DOHH2 (cell line): ENCODE data around the gene GALNT17.

ENCODE experiments used
- H3F3A ChIP-seq: fragments of 200-600 bp; sonication (generic), shearing (Covaris generic); 2 replicates; pipeline ENCODE4 v1.6.0; 2016; ENCODE audit warnings: antibody characterized with exemption, mild to moderate bottlenecking; ENCODE audit not compliant: control insufficient read depth, insufficient read depth
- H3K27ac ChIP-seq: fragments of 200-600 bp; sonication (generic); 2 replicates; pipeline ENCODE4 v1.5.1; 2014; ENCODE audit warnings: low read depth, mild to moderate bottlenecking, low read length, moderate library complexity
- H3K27me3 ChIP-seq: fragments of 200-600 bp; sonication (generic); 2 replicates; pipeline ENCODE4 v1.6.1; 2014; ENCODE audit warnings: mild to moderate bottlenecking, low read length, mixed read lengths; ENCODE audit not compliant: control insufficient read depth
- H3K36me3 ChIP-seq: fragments of 200-600 bp; sonication (generic); 2 replicates; pipeline ENCODE4 v1.6.1; 2014; ENCODE audit warnings: mild to moderate bottlenecking, low read length, moderate library complexity, mixed read lengths; ENCODE audit not compliant: control insufficient read depth
- H3K4me1 ChIP-seq: fragments of 200-600 bp; sonication (generic); 2 replicates; pipeline ENCODE4 v1.6.1; 2014; ENCODE audit warnings: mild to moderate bottlenecking, low read length, mixed read lengths; ENCODE audit not compliant: control insufficient read depth
- H3K4me2 ChIP-seq: fragments of 200-600 bp; sonication (generic); 2 replicates; pipeline ENCODE4 v1.6.0; 2014; ENCODE audit warnings: mild to moderate bottlenecking, low read length, moderate library complexity
- H3K4me3 ChIP-seq: fragments of 200-600 bp; sonication (generic); 2 replicates; pipeline ENCODE4 v1.5.1; 2014; ENCODE audit warnings: mild to moderate bottlenecking, low read length, mixed read lengths
- H3K79me2 ChIP-seq: fragments of 200-600 bp; sonication (generic); 2 replicates; pipeline ENCODE4 v1.6.1; 2014; ENCODE audit warnings: mild to moderate bottlenecking, low read length, mixed read lengths; ENCODE audit not compliant: control insufficient read depth
- H3K9me2 ChIP-seq: fragments of 200-600 bp; sonication (generic); replicated peaks from 2 replicates; pipeline ENCODE4 v1.6.1; 2014; ENCODE audit warnings: mild to moderate bottlenecking, low read length, mixed read lengths; ENCODE audit not compliant: control insufficient read depth
- H3K9me3 ChIP-seq: fragments of 200-600 bp; sonication (generic); 2 replicates; pipeline ENCODE4 v1.6.1; 2014; ENCODE audit warnings: antibody characterized with exemption, low read length, mixed read lengths; ENCODE audit not compliant: control insufficient read depth, insufficient read depth
- H4K20me1 ChIP-seq: fragments of 200-600 bp; sonication (generic); 2 replicates; pipeline ENCODE4 v1.6.0; 2014; ENCODE audit warnings: low read depth, mild to moderate bottlenecking, antibody characterized with exemption, low read length, moderate library complexity; ENCODE audit not compliant: control insufficient read depth, insufficient read depth
- EZH2phosphoT487 ChIP-seq: fragments of 200-600 bp; sonication (generic); IDR thresholded peaks from 2 replicates; pipeline ENCODE4 v1.6.1; 2017; ENCODE audit warnings: borderline replicate concordance, mild to moderate bottlenecking, antibody characterized with exemption, low read length, moderate library complexity, mixed read lengths
- TF ChIP-seq, protein P1 (sequence below): fragments of 200-600 bp; sonication (generic); IDR thresholded peaks from one replicate; pipeline ENCODE4 v1.5.1; 2014; ENCODE audit warnings: antibody characterized with exemption, mild to moderate bottlenecking, low read depth, low read length; ENCODE audit not compliant: poor library complexity, severe bottlenecking

Gene GALNT17

DNA sequence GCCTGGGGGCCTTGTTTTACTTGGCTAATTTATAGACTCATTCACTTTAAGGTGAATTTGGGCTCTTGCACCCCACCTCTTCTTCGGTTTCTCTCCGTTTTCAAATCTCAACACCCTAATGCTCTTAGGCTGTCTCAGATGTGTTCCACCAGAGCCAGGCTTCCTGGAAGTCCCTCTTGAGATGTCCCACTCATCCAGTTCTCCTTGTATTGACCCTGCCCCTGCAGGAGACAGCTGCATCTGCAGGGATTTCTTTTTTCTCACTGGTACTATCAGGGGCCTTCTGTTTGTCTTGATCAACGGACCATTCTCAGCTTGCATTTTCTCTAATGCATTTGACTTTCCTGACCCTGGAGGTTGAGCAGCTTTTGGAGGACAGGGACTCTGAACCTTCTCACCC, 279.5 kb downstream of the GALNT17 start:
- H3K9me2 ChIP-seq = no peaks in the 10 kb centered on the region
- peaks cover 15% of the 10 kb centered on the region; the same call in 1 of the 2 replicates for H3K9me3 ChIP-seq
- no peaks in the 10 kb centered on the region for H4K20me1 ChIP-seq
- no peak overlapping the region for H3K4me2 ChIP-seq
- TF ChIP-seq EZH2phosphoT487 = no peak
- TF ChIP-seq, protein P1, sequence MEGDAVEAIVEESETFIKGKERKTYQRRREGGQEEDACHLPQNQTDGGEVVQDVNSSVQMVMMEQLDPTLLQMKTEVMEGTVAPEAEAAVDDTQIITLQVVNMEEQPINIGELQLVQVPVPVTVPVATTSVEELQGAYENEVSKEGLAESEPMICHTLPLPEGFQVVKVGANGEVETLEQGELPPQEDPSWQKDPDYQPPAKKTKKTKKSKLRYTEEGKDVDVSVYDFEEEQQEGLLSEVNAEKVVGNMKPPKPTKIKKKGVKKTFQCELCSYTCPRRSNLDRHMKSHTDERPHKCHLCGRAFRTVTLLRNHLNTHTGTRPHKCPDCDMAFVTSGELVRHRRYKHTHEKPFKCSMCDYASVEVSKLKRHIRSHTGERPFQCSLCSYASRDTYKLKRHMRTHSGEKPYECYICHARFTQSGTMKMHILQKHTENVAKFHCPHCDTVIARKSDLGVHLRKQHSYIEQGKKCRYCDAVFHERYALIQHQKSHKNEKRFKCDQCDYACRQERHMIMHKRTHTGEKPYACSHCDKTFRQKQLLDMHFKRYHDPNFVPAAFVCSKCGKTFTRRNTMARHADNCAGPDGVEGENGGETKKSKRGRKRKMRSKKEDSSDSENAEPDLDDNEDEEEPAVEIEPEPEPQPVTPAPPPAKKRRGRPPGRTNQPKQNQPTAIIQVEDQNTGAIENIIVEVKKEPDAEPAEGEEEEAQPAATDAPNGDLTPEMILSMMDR = no peak
- no peaks in the 10 kb centered on the region for H3K4me1 ChIP-seq
- H3K79me2 ChIP-seq = no peaks in the 10 kb centered on the region
- H3K27me3 ChIP-seq = no peaks in the 10 kb centered on the region
- no peak overlapping the region for H3K27ac ChIP-seq
- no peak overlapping the region for H3K4me3 ChIP-seq
- no peaks in the 10 kb centered on the region for H3F3A ChIP-seq
- H3K36me3 ChIP-seq = no peaks in the 10 kb centered on the region

DNA sequence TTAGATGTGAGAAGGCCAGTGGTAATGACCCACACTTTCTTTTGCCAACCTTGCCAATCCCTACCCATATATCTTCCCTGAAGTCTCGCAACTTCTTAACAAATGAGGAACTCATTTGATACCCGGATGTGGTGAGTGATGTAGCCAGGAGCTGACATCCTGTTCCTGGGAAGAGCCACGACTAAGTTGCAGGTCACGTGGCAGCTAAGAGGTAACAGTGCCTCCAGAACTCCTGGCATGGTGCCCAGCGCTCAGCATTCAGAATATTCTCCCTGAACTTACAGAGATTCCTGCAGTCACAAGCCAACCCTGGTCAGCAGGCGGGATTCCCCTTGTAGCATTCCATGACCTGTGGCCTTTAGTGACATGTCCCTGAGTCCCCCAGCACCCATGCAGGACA, 282.5 kb downstream of the GALNT17 start:
- Histone ChIP-seq H3K9me3 (peaks cover 7% of the 10 kb centered on the region; the same call in 1 of the 2 replicates), H3K4me3 (no peak overlapping the region), H3F3A (no peaks in the 10 kb centered on the region), H3K27ac (no peak overlapping the region), H3K4me1 (no peaks in the 10 kb centered on the region), H3K36me3 (no peaks in the 10 kb centered on the region), H3K9me2 (no peaks in the 10 kb centered on the region), H3K79me2 (no peaks in the 10 kb centered on the region), H3K4me2 (no peak overlapping the region), H4K20me1 (no peaks in the 10 kb centered on the region), H3K27me3 (no peaks in the 10 kb centered on the region)
- TF ChIP-seq, protein P1 = no peak
- no peak for TF ChIP-seq EZH2phosphoT487

DNA sequence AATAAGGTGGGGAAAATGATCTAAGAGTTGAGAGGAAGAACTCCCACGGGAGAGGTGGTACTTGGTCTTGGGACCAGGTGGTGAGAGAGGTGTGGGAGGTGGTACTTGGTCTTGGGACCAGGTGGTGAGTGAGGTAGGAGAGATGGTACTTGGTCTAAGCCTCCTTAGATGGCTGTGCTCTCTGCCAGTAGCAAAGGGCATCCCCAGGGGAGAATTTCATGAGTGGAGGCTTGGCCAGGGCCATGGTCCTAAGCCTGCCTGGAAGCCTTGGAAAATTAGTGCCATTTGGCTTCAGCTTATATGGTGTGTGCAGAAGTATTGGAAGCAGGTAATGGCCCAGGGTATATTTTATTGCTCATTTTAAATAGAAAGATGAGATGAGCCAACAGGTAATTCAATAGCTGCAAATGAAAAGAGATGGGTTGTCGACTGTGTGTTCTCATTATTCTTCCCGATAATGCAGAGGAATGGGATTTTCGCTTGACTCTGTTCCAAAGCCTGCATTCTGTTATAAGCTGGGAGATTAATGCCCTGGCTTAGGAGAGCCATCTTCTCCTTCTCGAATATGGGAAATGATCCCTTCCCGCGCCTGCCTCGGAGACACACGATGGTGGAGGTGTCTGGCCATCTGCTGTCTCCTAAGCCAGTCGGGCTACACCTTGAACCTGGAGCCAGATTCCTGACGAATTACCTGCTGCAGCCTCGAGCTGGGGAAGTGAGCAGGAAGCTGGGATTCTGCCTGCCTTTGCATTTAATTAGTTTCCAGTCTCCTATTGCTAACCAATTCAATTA, 287.8 kb downstream of the GALNT17 start:
- no peaks in the 10 kb centered on the region for H3K36me3 ChIP-seq
- H3F3A ChIP-seq = no peaks in the 10 kb centered on the region
- no peaks in the 10 kb centered on the region for H4K20me1 ChIP-seq
- no peak overlapping the region for H3K4me2 ChIP-seq
- H3K9me2 ChIP-seq = no peaks in the 10 kb centered on the region
- TF ChIP-seq EZH2phosphoT487 = no peak
- TF ChIP-seq, protein P1 = no peak
- H3K9me3 ChIP-seq = peaks cover under 1% of the 10 kb centered on the region; the same call in 1 of the 2 replicates
- H3K27ac ChIP-seq = no peak overlapping the region
- no peaks in the 10 kb centered on the region for H3K4me1 ChIP-seq
- no peaks in the 10 kb centered on the region for H3K79me2 ChIP-seq
- H3K4me3 ChIP-seq = no peak overlapping the region
- H3K27me3 ChIP-seq = no peaks in the 10 kb centered on the region
